ENCODE measurements around the gene SEC23IP.
"Not testable (repeated sequence)": the region's sequence is repeated elsewhere in the genome, so short reads cannot be mapped to it uniquely, and the experiment has no call there.

Gene SEC23IP

GRCh38 chr10:119886070-119886469, 6.5 kb upstream of the SEC23IP start:
- not testable (repeated sequence) for DNase-seq

GRCh38 chr10:119888715-119889114, 3.8 kb upstream of the SEC23IP start:
- not testable (repeated sequence) for DNase-seq

GRCh38 chr10:119889201-119889600, 3.3 kb upstream of the SEC23IP start:
- DNase-seq = peak; percentile 19

- DNase-seq = not testable (repeated sequence)
Observed at GRCh38 chr10:119890307-119890706, 2.2 kb upstream of the SEC23IP start.

GRCh38 chr10:119891849-119892187, 712 bp upstream of the SEC23IP start:
- not testable (repeated sequence) for DNase-seq

GRCh38 chr10:119893074-119893473, 544 bp downstream of the SEC23IP start:
- DNase-seq = peak; percentile 16

GRCh38 chr10:119893845-119894427, 1.4 kb downstream of the SEC23IP start:
- DNase-seq = no peak

GRCh38 chr10:119896061-119896655, 3.6 kb downstream of the SEC23IP start:
- DNase-seq = no peak

GRCh38 chr10:119896937-119897770, 4.6 kb downstream of the SEC23IP start:
- no peak for DNase-seq

- DNase-seq = no peak
Observed at GRCh38 chr10:119898577-119898976, 6.0 kb downstream of the SEC23IP start.

GRCh38 chr10:119903946-119904666, 11.6 kb downstream of the SEC23IP start:
- DNase-seq = no peak

- DNase-seq = not testable (repeated sequence)
Observed at GRCh38 chr10:119907695-119908094, 15.2 kb downstream of the SEC23IP start.

- no peak for DNase-seq
Observed at GRCh38 chr10:119908166-119908565, 15.6 kb downstream of the SEC23IP start.

- DNase-seq = no peak
Observed at GRCh38 chr10:119910689-119911088, 18.2 kb downstream of the SEC23IP start.

GRCh38 chr10:119917777-119918176, 25.2 kb downstream of the SEC23IP start:
- DNase-seq = no peak

GRCh38 chr10:119919271-119919670, 26.7 kb downstream of the SEC23IP start:
- DNase-seq = no peak

GRCh38 chr10:119919826-119920225, 27.3 kb downstream of the SEC23IP start:
- DNase-seq = no peak

- no peak for DNase-seq
Observed at GRCh38 chr10:119928411-119928810, 35.9 kb downstream of the SEC23IP start.

- DNase-seq = no peak
Observed at GRCh38 chr10:119931871-119932270, 39.3 kb downstream of the SEC23IP start.

GRCh38 chr10:119932631-119933030, 40.1 kb downstream of the SEC23IP start:
- DNase-seq = no peak

GRCh38 chr10:119933179-119933578, 40.6 kb downstream of the SEC23IP start:
- DNase-seq = peak; percentile 53

- no peak for DNase-seq
Observed at GRCh38 chr10:119940487-119940886, 48.0 kb downstream of the SEC23IP start.

GRCh38 chr10:119942973-119943372, 50.4 kb downstream of the SEC23IP start:
- DNase-seq = no peak

Measured in NCI-H146 (cell line).